Activated T-cell treated with anti-CD3 and anti-CD28 coated beads for 1 hour (primary cell): ENCODE results near the gene CCDC148.
"Not testable (repeated sequence)": the region's sequence is repeated elsewhere in the genome, so short reads cannot be mapped to it uniquely, and the experiment has no call there.

Experiments used
- DNase-seq: peaks from one replicate; pipeline ENCODE4 v3.0.0-alpha.2; 2020; ENCODE audit warnings: low read depth

Gene CCDC148

GRCh38 chr2:158481116-158481515 lies 24.6 kb upstream of the CCDC148 start:
- no peak for DNase-seq

- DNase-seq = no peak
These were observed 22.3 kb upstream of the CCDC148 start for GRCh38 chr2:158478816-158479215.

- no peak for DNase-seq
These were observed 21.7 kb upstream of the CCDC148 start for GRCh38 chr2:158478237-158478636.

- no peak for DNase-seq
These were observed 20.6 kb upstream of the CCDC148 start for GRCh38 chr2:158477202-158477601.

- not testable (repeated sequence) for DNase-seq
These were observed 18.0 kb upstream of the CCDC148 start for GRCh38 chr2:158474526-158475011.

- no peak for DNase-seq
These were observed 17.3 kb upstream of the CCDC148 start for GRCh38 chr2:158473719-158474392.

- DNase-seq = not testable (repeated sequence)
These were observed 16.7 kb upstream of the CCDC148 start for GRCh38 chr2:158473300-158473699.

GRCh38 chr2:158472829-158473228 lies 16.3 kb upstream of the CCDC148 start:
- DNase-seq = not testable (repeated sequence)

- DNase-seq = no peak
These were observed 10.7 kb upstream of the CCDC148 start for GRCh38 chr2:158467248-158467647.

- DNase-seq = no peak
These were observed 8.1 kb upstream of the CCDC148 start for GRCh38 chr2:158464426-158465281.

- DNase-seq = no peak
These were observed 7.0 kb upstream of the CCDC148 start for GRCh38 chr2:158463496-158464095.

- DNase-seq = no peak
These were observed 4.2 kb upstream of the CCDC148 start for GRCh38 chr2:158460632-158461297.

GRCh38 chr2:158459161-158460003 lies 2.8 kb upstream of the CCDC148 start:
- DNase-seq = no peak

- DNase-seq = no peak
These were observed 2.0 kb upstream of the CCDC148 start for GRCh38 chr2:158458617-158458920.

GRCh38 chr2:158457826-158458616 lies 1.5 kb upstream of the CCDC148 start:
- peak; percentile 46 for DNase-seq

- DNase-seq = peak; percentile 34
These were observed 706 bp upstream of the CCDC148 start for GRCh38 chr2:158457092-158457825.

GRCh38 chr2:158443606-158444005 lies 12.9 kb downstream of the CCDC148 start:
- no peak for DNase-seq

- not testable (repeated sequence) for DNase-seq
These were observed 17.5 kb downstream of the CCDC148 start for GRCh38 chr2:158439062-158439461.

- not testable (repeated sequence) for DNase-seq
These were observed 22.8 kb downstream of the CCDC148 start for GRCh38 chr2:158433716-158434115.

- DNase-seq = no peak
These were observed 24.4 kb downstream of the CCDC148 start for GRCh38 chr2:158432117-158432516.
